ENCODE results near the gene CSNK1A1L.

- TF ChIP-seq, protein P1, sequence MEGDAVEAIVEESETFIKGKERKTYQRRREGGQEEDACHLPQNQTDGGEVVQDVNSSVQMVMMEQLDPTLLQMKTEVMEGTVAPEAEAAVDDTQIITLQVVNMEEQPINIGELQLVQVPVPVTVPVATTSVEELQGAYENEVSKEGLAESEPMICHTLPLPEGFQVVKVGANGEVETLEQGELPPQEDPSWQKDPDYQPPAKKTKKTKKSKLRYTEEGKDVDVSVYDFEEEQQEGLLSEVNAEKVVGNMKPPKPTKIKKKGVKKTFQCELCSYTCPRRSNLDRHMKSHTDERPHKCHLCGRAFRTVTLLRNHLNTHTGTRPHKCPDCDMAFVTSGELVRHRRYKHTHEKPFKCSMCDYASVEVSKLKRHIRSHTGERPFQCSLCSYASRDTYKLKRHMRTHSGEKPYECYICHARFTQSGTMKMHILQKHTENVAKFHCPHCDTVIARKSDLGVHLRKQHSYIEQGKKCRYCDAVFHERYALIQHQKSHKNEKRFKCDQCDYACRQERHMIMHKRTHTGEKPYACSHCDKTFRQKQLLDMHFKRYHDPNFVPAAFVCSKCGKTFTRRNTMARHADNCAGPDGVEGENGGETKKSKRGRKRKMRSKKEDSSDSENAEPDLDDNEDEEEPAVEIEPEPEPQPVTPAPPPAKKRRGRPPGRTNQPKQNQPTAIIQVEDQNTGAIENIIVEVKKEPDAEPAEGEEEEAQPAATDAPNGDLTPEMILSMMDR (conservative IDR thresholded peaks at IDR 0.05 in 1 of 2, IDR thresholded peaks at IDR 0.05 in 1 of 2; ENCODE audit: low read depth in 1 of 2, low read length in 2 of 2): no peak
- no peak for TF ChIP-seq EZH2 (IDR thresholded peaks at IDR 0.05; ENCODE audit: low read length, missing control alignments)
Observed at GRCh38 chr13:37074703-37075102, 30.8 kb downstream of the CSNK1A1L start.
